ENCODE data around the gene ATXN7L1.

Gene ATXN7L1

GRCh38 chr7:105742787-105743186, 133.6 kb downstream of the ATXN7L1 start:
- H3K36me3 ChIP-seq, result no peaks in the 10 kb centered on the region

GRCh38 chr7:105741982-105742381, 134.4 kb downstream of the ATXN7L1 start:
- Histone ChIP-seq H3K9me3 (no peaks in the 10 kb centered on the region), H3K4me1 (ENCODE audit: control insufficient read depth in 1 of 2, insufficient read depth in 1 of 2, low read depth in 1 of 2, low read length in 1 of 2) (no peaks in the 10 kb centered on the region), H3K27me3 (no peaks in the 10 kb centered on the region), H3K4me3 (ENCODE audit: low read depth in 1 of 2, low read length in 1 of 2) (no peak overlapping the region), H3K36me3 (no peaks in the 10 kb centered on the region), H3K27ac (no peak overlapping the region)
- no peak for TF ChIP-seq CTCF (IDR thresholded peaks at IDR 0.05)

More at GRCh38 chr7:105742787-105743186, 133.6 kb downstream of the ATXN7L1 start:
- no peak for TF ChIP-seq CTCF (IDR thresholded peaks at IDR 0.05)
- no peaks in the 10 kb centered on the region for H3K4me1 ChIP-seq (ENCODE audit: control insufficient read depth in 1 of 2, insufficient read depth in 1 of 2, low read depth in 1 of 2, low read length in 1 of 2)
- no peak overlapping the region for H3K4me3 ChIP-seq (ENCODE audit: low read depth in 1 of 2, low read length in 1 of 2)
- no peaks in the 10 kb centered on the region for H3K9me3 ChIP-seq
- H3K27me3 ChIP-seq, result no peaks in the 10 kb centered on the region
- H3K27ac ChIP-seq, result no peak overlapping the region

DNA sequence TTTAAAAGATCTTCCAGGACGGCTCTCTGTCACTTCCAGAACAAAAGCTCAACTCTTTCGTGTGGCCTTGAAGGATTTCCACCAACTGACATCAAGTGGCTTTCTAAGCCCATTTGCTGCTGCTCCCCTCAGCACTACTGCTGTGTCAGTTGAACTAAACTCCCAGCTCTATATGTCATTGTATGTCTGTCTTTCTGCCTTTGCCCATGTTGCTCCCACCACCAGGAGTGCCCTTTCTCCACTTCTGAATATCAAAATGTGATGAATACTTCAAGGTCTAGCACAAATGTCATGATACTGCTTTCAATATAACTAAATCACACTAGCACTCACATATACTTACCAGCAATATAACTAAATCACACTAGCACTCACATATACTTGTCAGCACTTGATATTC, 138.3 kb downstream of the ATXN7L1 start:
- Histone ChIP-seq H3K9me3 (no peaks in the 10 kb centered on the region), H3K4me3 (ENCODE audit: low read depth in 1 of 2, low read length in 1 of 2) (no peak overlapping the region), H3K27me3 (no peaks in the 10 kb centered on the region), H3K4me1 (ENCODE audit: control insufficient read depth in 1 of 2, insufficient read depth in 1 of 2, low read depth in 1 of 2, low read length in 1 of 2) (no peaks in the 10 kb centered on the region), H3K36me3 (no peaks in the 10 kb centered on the region), H3K27ac (no peak overlapping the region)
- no peak for TF ChIP-seq CTCF (IDR thresholded peaks at IDR 0.05)

DNA sequence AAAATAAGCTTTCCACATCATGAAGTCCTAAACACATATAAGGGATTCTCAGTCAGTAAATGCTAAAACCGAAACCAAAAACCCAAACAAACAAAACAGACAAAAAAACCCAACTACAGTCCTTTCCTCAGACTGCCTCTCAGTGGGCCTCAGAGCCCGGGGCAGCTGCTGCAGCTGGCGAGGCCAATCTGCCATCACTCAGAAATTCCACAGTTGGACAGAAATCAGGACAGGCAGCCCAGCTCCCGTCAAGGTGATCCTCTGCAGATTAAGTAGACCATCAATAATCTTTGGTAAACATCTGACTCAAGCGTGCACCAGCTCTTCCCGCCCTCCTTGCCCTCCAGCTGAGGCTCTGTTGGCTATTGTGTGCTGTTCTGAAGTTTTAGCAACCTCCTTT, 142.2 kb downstream of the ATXN7L1 start:
- Histone ChIP-seq H3K36me3 (no peaks in the 10 kb centered on the region), H3K27ac (no peak overlapping the region), H3K4me3 (ENCODE audit: low read depth in 1 of 2, low read length in 1 of 2) (no peak overlapping the region), H3K27me3 (no peaks in the 10 kb centered on the region), H3K4me1 (ENCODE audit: control insufficient read depth in 1 of 2, insufficient read depth in 1 of 2, low read depth in 1 of 2, low read length in 1 of 2) (no peaks in the 10 kb centered on the region), H3K9me3 (no peaks in the 10 kb centered on the region)
- TF ChIP-seq CTCF (IDR thresholded peaks at IDR 0.05), result no peak

DNA sequence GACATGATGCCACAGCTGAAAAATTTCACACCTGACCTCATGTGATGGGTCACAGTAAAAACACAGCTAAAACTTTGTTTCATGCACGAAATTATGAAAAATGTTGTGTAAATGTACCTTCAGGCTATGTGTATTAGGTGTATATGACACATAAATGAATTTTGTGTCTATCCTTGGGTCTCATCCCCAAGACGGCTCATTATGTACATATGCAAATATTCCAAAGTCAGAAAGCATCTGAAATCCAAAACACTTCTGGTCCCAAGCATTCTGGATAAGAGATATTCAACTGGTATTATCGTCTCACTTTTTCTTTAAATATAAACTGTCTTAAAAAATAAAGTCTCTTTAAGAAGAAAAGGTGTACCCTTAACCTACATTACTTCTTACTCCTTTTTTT, 145.4 kb downstream of the ATXN7L1 start:
- H3K36me3 ChIP-seq, result no peaks in the 10 kb centered on the region
- no peak overlapping the region for H3K27ac ChIP-seq
- no peak overlapping the region for H3K4me3 ChIP-seq (ENCODE audit: low read depth in 1 of 2, low read length in 1 of 2)
- H3K9me3 ChIP-seq, result no peaks in the 10 kb centered on the region
- H3K27me3 ChIP-seq, result no peaks in the 10 kb centered on the region
- H3K4me1 ChIP-seq (ENCODE audit: control insufficient read depth in 1 of 2, insufficient read depth in 1 of 2, low read depth in 1 of 2, low read length in 1 of 2), result no peaks in the 10 kb centered on the region
- TF ChIP-seq CTCF (IDR thresholded peaks at IDR 0.05), result no peak

- no peak for TF ChIP-seq CTCF (IDR thresholded peaks at IDR 0.05)
- no peak overlapping the region for H3K27ac ChIP-seq
Measured at GRCh38 chr7:105728028-105728427, 148.4 kb downstream of the ATXN7L1 start.

More at GRCh38 chr7:105728028-105728427, 148.4 kb downstream of the ATXN7L1 start:
- Histone ChIP-seq H3K36me3 (no peaks in the 10 kb centered on the region), H3K27me3 (no peaks in the 10 kb centered on the region), H3K9me3 (no peaks in the 10 kb centered on the region), H3K4me1 (ENCODE audit: control insufficient read depth in 1 of 2, insufficient read depth in 1 of 2, low read depth in 1 of 2, low read length in 1 of 2) (no peaks in the 10 kb centered on the region), H3K4me3 (ENCODE audit: low read depth in 1 of 2, low read length in 1 of 2) (no peak overlapping the region)
